GM21528 (cell line): ENCODE data around the gene WFIKKN1.

Experiments used
- ATAC-seq: cut with Tn5 transposase; IDR thresholded peaks from one replicate; pipeline ENCODE4 v1.9.1; 2021; ENCODE audit warnings: mild to moderate bottlenecking, moderate library complexity; ENCODE audit not compliant: unreplicated experiment, low FRiP score

Gene WFIKKN1

GRCh38 chr16:622920-623280, 7.9 kb upstream of the WFIKKN1 start:
- no peak for ATAC-seq

GRCh38 chr16:624526-625070, 6.2 kb upstream of the WFIKKN1 start:
- ATAC-seq, result no peak

GRCh38 chr16:625117-625976, 5.4 kb upstream of the WFIKKN1 start:
- no peak for ATAC-seq

GRCh38 chr16:625977-626765, 4.6 kb upstream of the WFIKKN1 start:
- ATAC-seq, result no peak

- no peak for ATAC-seq
These were observed 3.9 kb upstream of the WFIKKN1 start for GRCh38 chr16:626787-627453.

- ATAC-seq, result no peak
These were observed 3.1 kb upstream of the WFIKKN1 start for GRCh38 chr16:627454-628239.

- no peak for ATAC-seq
These were observed 2.3 kb upstream of the WFIKKN1 start for GRCh38 chr16:628321-629061.

- ATAC-seq, result no peak
These were observed 1.5 kb upstream of the WFIKKN1 start for GRCh38 chr16:629185-629832.

GRCh38 chr16:629833-630248, 944 bp upstream of the WFIKKN1 start:
- no peak for ATAC-seq

- no peak for ATAC-seq
These were observed 453 bp upstream of the WFIKKN1 start for GRCh38 chr16:630249-630814.

GRCh38 chr16:631808-632358, 1.1 kb downstream of the WFIKKN1 start:
- no peak for ATAC-seq

- ATAC-seq, result no peak
These were observed 1.9 kb downstream of the WFIKKN1 start for GRCh38 chr16:632486-633335.

- ATAC-seq, result no peak
These were observed 2.7 kb downstream of the WFIKKN1 start for GRCh38 chr16:633336-634050.

GRCh38 chr16:634051-634670, 3.4 kb downstream of the WFIKKN1 start:
- no peak for ATAC-seq

- ATAC-seq, result no peak
These were observed 4.2 kb downstream of the WFIKKN1 start for GRCh38 chr16:634996-635395.

- peak; percentile 1 for ATAC-seq
These were observed 4.9 kb downstream of the WFIKKN1 start for GRCh38 chr16:635573-636205.
